WTC11 (cell line): ENCODE measurements around the gene ARHGAP15. TPM values are rescaled to one million over a fixed set of nuclear protein-coding genes. Genes with fewer than 3 reads are reported as not detected.

Experiments used
- ATAC-seq: fragments of 200-7000 bp; cut with Tn5 transposase; 2 replicates; pipeline ENCODE4 v1.10.0; 2021; ENCODE audit warnings: mild to moderate bottlenecking, moderate library complexity
- CTCF ChIA-PET: fragments of 300-600 bp; sonication (Branson Sonifier 250); formaldehyde crosslinking; loops from one replicate; lab custom pipeline; 2021; ENCODE audit warnings: antibody characterized with exemption; lab: Charles Lee
- POLR2A ChIA-PET: fragments of 350-600 bp; sonication (Branson Sonifier 250); formaldehyde crosslinking; loops from one replicate; lab custom pipeline; 2021; ENCODE audit warnings: antibody characterized with exemption; lab: Charles Lee
- DNase-seq: peaks from one replicate; pipeline ENCODE4 v3.0.0; 2021; ENCODE audit warnings: low spot score
- H3K27ac Mint-ChIP-seq: 2 replicates; pipeline ENCODE4 v1.8.0; 2021; ENCODE audit warnings: mixed read lengths
- H3K27me3 Mint-ChIP-seq: 2 replicates; pipeline ENCODE4 v1.8.0; 2021; ENCODE audit warnings: low read depth, mild to moderate bottlenecking, moderate library complexity, mixed read lengths
- H3K36me3 Mint-ChIP-seq: 2 replicates; pipeline ENCODE4 v1.8.0; 2021; ENCODE audit warnings: mixed read lengths
- H3K4me1 Mint-ChIP-seq: 2 replicates; pipeline ENCODE4 v1.8.0; 2022; ENCODE audit warnings: mixed read lengths
- H3K4me3 Mint-ChIP-seq: 2 replicates; pipeline ENCODE4 v1.8.0; 2021; ENCODE audit warnings: mild to moderate bottlenecking, moderate library complexity, mixed read lengths
- H3K9me3 Mint-ChIP-seq: 2 replicates; pipeline ENCODE4 v1.8.0; 2021; ENCODE audit warnings: mixed read lengths
- ARID4B ChIP-seq: sonication (generic); formaldehyde crosslinking; IDR thresholded peaks from 2 replicates; pipeline ENCODE4 v1.8.0; 2023; ENCODE audit warnings: missing genetic modification reagents, mild to moderate bottlenecking, borderline replicate concordance
- ATF2 ChIP-seq: sonication (generic); formaldehyde crosslinking; IDR thresholded peaks from 2 replicates; pipeline ENCODE4 v1.8.1; 2022; ENCODE audit warnings: low read depth, missing genetic modification reagents, borderline replicate concordance
- CDX4 ChIP-seq: fragments of 250-450 bp; sonication (Bioruptor Pico); IDR thresholded peaks from 2 replicates; pipeline ENCODE4 v1.9.0; 2021; ENCODE audit warnings: moderate library complexity, mild to moderate bottlenecking, inconsistent platforms, borderline replicate concordance
- E2F5 ChIP-seq: sonication (generic); formaldehyde crosslinking; IDR thresholded peaks from 2 replicates; pipeline ENCODE4 v1.8.1; 2022; ENCODE audit warnings: mild to moderate bottlenecking, moderate library complexity, missing genetic modification reagents
- ESRRA ChIP-seq: sonication (generic); formaldehyde crosslinking; IDR thresholded peaks from 2 replicates; pipeline ENCODE4 v1.8.1; 2022; ENCODE audit warnings: mild to moderate bottlenecking, missing genetic modification reagents, borderline replicate concordance
- ETV6 ChIP-seq: sonication (generic); formaldehyde crosslinking; IDR thresholded peaks from 2 replicates; pipeline ENCODE4 v1.8.1; 2022; ENCODE audit warnings: mild to moderate bottlenecking, missing genetic modification reagents
- FOXP1 ChIP-seq: sonication (generic); formaldehyde crosslinking; IDR thresholded peaks from 2 replicates; pipeline ENCODE4 v1.8.0; 2022; ENCODE audit warnings: missing genetic modification reagents, mild to moderate bottlenecking, moderate library complexity, borderline replicate concordance
- GABPB1 ChIP-seq: sonication (generic); formaldehyde crosslinking; IDR thresholded peaks from 2 replicates; pipeline ENCODE4 v1.8.1; 2023; ENCODE audit warnings: mild to moderate bottlenecking, missing genetic modification reagents
- HMGXB4 ChIP-seq: sonication (generic); formaldehyde crosslinking; IDR thresholded peaks from 2 replicates; pipeline ENCODE4 v1.8.1; 2023; ENCODE audit warnings: mild to moderate bottlenecking, moderate library complexity, missing genetic modification reagents
- IRF2 ChIP-seq: sonication (generic); formaldehyde crosslinking; IDR thresholded peaks from 2 replicates; pipeline ENCODE4 v1.8.0; 2022; ENCODE audit warnings: low read depth, missing genetic modification reagents, borderline replicate concordance
- JUN ChIP-seq: sonication (generic); formaldehyde crosslinking; IDR thresholded peaks from 2 replicates; pipeline ENCODE4 v1.8.0; 2023; ENCODE audit warnings: mild to moderate bottlenecking, missing genetic modification reagents
- KAT7 ChIP-seq: sonication (generic); formaldehyde crosslinking; IDR thresholded peaks from 2 replicates; pipeline ENCODE4 v1.8.1; 2023; ENCODE audit warnings: missing genetic modification reagents, mild to moderate bottlenecking, borderline replicate concordance
- MXD4 ChIP-seq: fragments of 250-450 bp; sonication (Bioruptor Pico); IDR thresholded peaks from 2 replicates; pipeline ENCODE4 v1.8.0; 2021; ENCODE audit warnings: mild to moderate bottlenecking, moderate library complexity, borderline replicate concordance
- MYBL2 ChIP-seq: sonication (generic); formaldehyde crosslinking; IDR thresholded peaks from 2 replicates; pipeline ENCODE4 v1.8.1; 2023; ENCODE audit warnings: mild to moderate bottlenecking, moderate library complexity, missing genetic modification reagents
- NFATC4 ChIP-seq: fragments of 250-450 bp; sonication (Bioruptor Pico); IDR thresholded peaks from 2 replicates; pipeline ENCODE4 v1.9.0; 2021; ENCODE audit warnings: mild to moderate bottlenecking
- NFE2L1 ChIP-seq: sonication (generic); formaldehyde crosslinking; IDR thresholded peaks from 2 replicates; pipeline ENCODE4 v1.8.1; 2023; ENCODE audit warnings: missing genetic modification reagents
- PREB ChIP-seq: sonication (generic); formaldehyde crosslinking; IDR thresholded peaks from 2 replicates; pipeline ENCODE4 v1.8.1; 2022; ENCODE audit warnings: mild to moderate bottlenecking, missing genetic modification reagents, moderate library complexity, borderline replicate concordance
- PRRX2 ChIP-seq: fragments of 250-450 bp; sonication (Bioruptor Pico); IDR thresholded peaks from 2 replicates; pipeline ENCODE4 v1.8.0; 2021; ENCODE audit warnings: mild to moderate bottlenecking
- SMAD3 ChIP-seq: sonication (generic); formaldehyde crosslinking; IDR thresholded peaks from 2 replicates; pipeline ENCODE4 v1.8.0; 2022; ENCODE audit warnings: missing genetic modification reagents, mild to moderate bottlenecking, borderline replicate concordance
- SMAD4 ChIP-seq: sonication (generic); formaldehyde crosslinking; IDR thresholded peaks from 2 replicates; pipeline ENCODE4 v1.8.0; 2022; ENCODE audit warnings: mild to moderate bottlenecking, missing genetic modification reagents
- SOX15 ChIP-seq: fragments of 250-450 bp; sonication (Bioruptor Pico); IDR thresholded peaks from 2 replicates; pipeline ENCODE4 v1.9.0; 2021; ENCODE audit warnings: mild to moderate bottlenecking
- ZNF232 ChIP-seq: sonication (generic); formaldehyde crosslinking; IDR thresholded peaks from 2 replicates; pipeline ENCODE4 v1.8.0; 2022; ENCODE audit warnings: mild to moderate bottlenecking, missing genetic modification reagents
- ZNF263 ChIP-seq: sonication (generic); formaldehyde crosslinking; IDR thresholded peaks from 2 replicates; pipeline ENCODE4 v1.8.1; 2022; ENCODE audit warnings: low read depth, mild to moderate bottlenecking, moderate library complexity, missing genetic modification reagents
- ZNF317 ChIP-seq: sonication (generic); formaldehyde crosslinking; IDR thresholded peaks from 2 replicates; pipeline ENCODE4 v1.8.1; 2023; ENCODE audit warnings: low read depth, mild to moderate bottlenecking, moderate library complexity, missing genetic modification reagents, borderline replicate concordance
- ZNF671 ChIP-seq: fragments of 250-450 bp; sonication (Bioruptor Pico); IDR thresholded peaks from 2 replicates; pipeline ENCODE4 v1.8.0; 2021; ENCODE audit warnings: mild to moderate bottlenecking
- total RNA-seq: library from RNA; stranded (reverse); gene quantifications from 3 replicates; pipeline ENCODE4 v1.2.3, GENCODE V29; 2021

Gene ARHGAP15
- total RNA-seq, 1 experiment from 2014 or later: 0.28 TPM

- CTCF ChIA-PET: no interaction called here
- ATAC-seq: no peak
- no peak overlapping the region for H3K4me3 Mint-ChIP-seq
Observed at GRCh38 chr2:143572421-143572820, 443.2 kb downstream of the ARHGAP15 start.

GRCh38 chr2:143574069-143574468 lies 444.9 kb downstream of the ARHGAP15 start:
- peaks cover 28% of the 10 kb centered on the region for H3K4me1 Mint-ChIP-seq
- DNase-seq (no peak), ATAC-seq (no peak)
- no peak overlapping the region for H3K4me3 Mint-ChIP-seq
- ChIA-PET CTCF (interaction anchor here (1.4 kb wide), 1 partner anchor 61 kb away, joined by 5 read pairs; no protein-coding TSS in a partner anchor), POLR2A (no interaction called here)
- no peaks in the 10 kb centered on the region for H3K9me3 Mint-ChIP-seq
- no peaks in the 10 kb centered on the region for H3K36me3 Mint-ChIP-seq
- H3K27me3 Mint-ChIP-seq: no peaks in the 10 kb centered on the region
- no peak overlapping the region for H3K27ac Mint-ChIP-seq
- TF ChIP-seq HMGXB4 (CRISPR knock-in tag) (no peak), MYBL2 (no peak), NFE2L1 (CRISPR knock-in tag) (no peak), ATF2 (CRISPR knock-in tag) (no peak), CDX4 (no peak), ESRRA (no peak), NFATC4 (CRISPR knock-in tag) (no peak), ARID4B (CRISPR knock-in tag) (no peak), ZNF671 (CRISPR knock-in tag) (no peak), ZNF317 (CRISPR knock-in tag) (no peak), ETV6 (CRISPR knock-in tag) (no peak), E2F5 (CRISPR knock-in tag) (no peak)

More at GRCh38 chr2:143572421-143572820, 443.2 kb downstream of the ARHGAP15 start:
- H3K27me3 Mint-ChIP-seq: no peaks in the 10 kb centered on the region
- peaks cover 3% of the 10 kb centered on the region; the same call in 1 of the 2 replicates for H3K36me3 Mint-ChIP-seq
- H3K4me1 Mint-ChIP-seq: peaks cover 18% of the 10 kb centered on the region
- no peak for DNase-seq
- POLR2A ChIA-PET: no interaction called here
- H3K27ac Mint-ChIP-seq: no peak overlapping the region
- H3K9me3 Mint-ChIP-seq: peaks cover 6% of the 10 kb centered on the region; the same call in 1 of the 2 replicates
- TF ChIP-seq KAT7 (CRISPR knock-in tag): no peak
- no peak for TF ChIP-seq SOX15 (CRISPR knock-in tag)
- no peak for TF ChIP-seq NFE2L1 (CRISPR knock-in tag)
- TF ChIP-seq ATF2 (CRISPR knock-in tag): no peak
- TF ChIP-seq ZNF263 (CRISPR knock-in tag): no peak
- no peak for TF ChIP-seq SMAD4 (CRISPR knock-in tag)
- TF ChIP-seq PREB (CRISPR knock-in tag): no peak
- TF ChIP-seq IRF2 (CRISPR knock-in tag): no peak
- TF ChIP-seq ETV6 (CRISPR knock-in tag): no peak
- no peak for TF ChIP-seq ZNF232 (CRISPR knock-in tag)
- TF ChIP-seq MXD4 (CRISPR knock-in tag): no peak
- TF ChIP-seq PRRX2 (CRISPR knock-in tag): no peak
- TF ChIP-seq FOXP1 (CRISPR knock-in tag): no peak
- no peak for TF ChIP-seq GABPB1 (CRISPR knock-in tag)
- TF ChIP-seq SMAD3 (CRISPR knock-in tag): no peak
- TF ChIP-seq JUN (CRISPR knock-in tag): no peak
